Lower lobe of right lung (tissue), 2 donors: Measurements from ENCODE around the gene JUN. TPM values are rescaled to one million over a fixed set of nuclear protein-coding genes. Genes with fewer than 3 reads are reported as not detected.
A peak's percentile ranks its signal among the peaks of the same experiment; 100 is the strongest.

ENCODE experiments used
- ATAC-seq, 2 donors: fragments of 200-7000 bp; cut with Tn5 transposase; one replicate each; pipeline ENCODE4 v1.9.1; 2020 to 2022; ENCODE audit warnings: mild to moderate bottlenecking in 2 of 2, moderate library complexity in 2 of 2
- DNase-seq: peaks from one replicate; pipeline ENCODE4 v3.0.0-alpha.2; 2020
- H3K27ac ChIP-seq: fragments of 200-600 bp; one replicate; pipeline ENCODE4 v1.8.0; 2022
- H3K27me3 ChIP-seq: fragments of 200-600 bp; one replicate; pipeline ENCODE4 v1.8.0; 2022; ENCODE audit warnings: low read depth
- H3K36me3 ChIP-seq: fragments of 200-600 bp; one replicate; pipeline ENCODE4 v1.8.0; 2022; ENCODE audit warnings: mild to moderate bottlenecking
- H3K4me1 ChIP-seq: fragments of 200-600 bp; one replicate; pipeline ENCODE4 v1.8.0; 2022
- H3K4me3 ChIP-seq: fragments of 200-600 bp; one replicate; pipeline ENCODE4 v1.8.0; 2022; ENCODE audit warnings: mild to moderate bottlenecking
- H3K9me3 ChIP-seq: fragments of 200-600 bp; one replicate; pipeline ENCODE4 v1.8.0; 2022
- CTCF ChIP-seq: fragments of 200-600 bp; IDR thresholded peaks from one replicate; pipeline ENCODE4 v1.8.0; 2022; ENCODE audit warnings: antibody characterized with exemption, mild to moderate bottlenecking
- intact Hi-C: fragments of 100-400 bp; cut with DNase I; formaldehyde crosslinking; loops from one replicate; pipeline ENCODE4 v1.11.0; 2022
- total RNA-seq: library from RNA; stranded (reverse); fragmentation: NEBNext Ultra II Directional; extraction: Animal tissue kit (Norgen Biotek cat#: 25700); gene quantifications from one replicate; pipeline ENCODE4 v1.2.1, GENCODE V29; 2021
- donor health status: DM: no; HTN: yes; CAD: no; lungs with severe emphysema.

Gene JUN
- total RNA-seq, 1 donor from 2014 or later: 118 TPM

GRCh38 chr1:58768971-58769808 lies 14.7 kb downstream of the JUN start:
- Histone ChIP-seq H3K27ac (no peak overlapping the region), H3K4me3 (no peak overlapping the region), H3K36me3 (no peaks in the 10 kb centered on the region), H3K27me3 (no peaks in the 10 kb centered on the region), H3K4me1 (peaks cover 24% of the 10 kb centered on the region), H3K9me3 (no peaks in the 10 kb centered on the region)
- intact Hi-C loops: no loop called here
- DNase-seq: peak; percentile 82
- ATAC-seq: peak; percentile 35 to 57
- TF ChIP-seq CTCF: peak; percentile 90

GRCh38 chr1:58768191-58768731 lies 15.6 kb downstream of the JUN start:
- Histone ChIP-seq H3K27me3 (no peaks in the 10 kb centered on the region), H3K27ac (no peak overlapping the region), H3K9me3 (no peaks in the 10 kb centered on the region), H3K36me3 (no peaks in the 10 kb centered on the region), H3K4me1 (peaks cover 24% of the 10 kb centered on the region), H3K4me3 (no peak overlapping the region)
- no peak for DNase-seq
- ATAC-seq: no peak
- intact Hi-C loops: no loop called here
- no peak for TF ChIP-seq CTCF

- Histone ChIP-seq H3K9me3 (no peaks in the 10 kb centered on the region), H3K36me3 (no peaks in the 10 kb centered on the region), H3K4me3 (no peak overlapping the region), H3K27ac (no peak overlapping the region), H3K27me3 (no peaks in the 10 kb centered on the region), H3K4me1 (peaks cover 25% of the 10 kb centered on the region)
- intact Hi-C loops: no loop called here
- no peak for TF ChIP-seq CTCF
- ATAC-seq (no peak), DNase-seq (no peak)
Measured at GRCh38 chr1:58767143-58767542, 16.7 kb downstream of the JUN start.

GRCh38 chr1:58765441-58765840 lies 18.4 kb downstream of the JUN start:
- H3K9me3 ChIP-seq: no peaks in the 10 kb centered on the region
- intact Hi-C loops: no loop called here
- H3K4me1 ChIP-seq: peaks cover 25% of the 10 kb centered on the region
- no peak for DNase-seq
- no peak overlapping the region for H3K27ac ChIP-seq
- ATAC-seq: no peak
- no peak for TF ChIP-seq CTCF
- no peaks in the 10 kb centered on the region for H3K36me3 ChIP-seq
- H3K27me3 ChIP-seq: no peaks in the 10 kb centered on the region
- H3K4me3 ChIP-seq: no peak overlapping the region

- TF ChIP-seq CTCF: no peak
Measured at GRCh38 chr1:58765006-58765405, 18.8 kb downstream of the JUN start.

More at GRCh38 chr1:58765006-58765405, 18.8 kb downstream of the JUN start:
- DNase-seq (no peak), ATAC-seq (no peak)
- peaks cover 25% of the 10 kb centered on the region for H3K4me1 ChIP-seq
- no peak overlapping the region for H3K27ac ChIP-seq
- no peak overlapping the region for H3K4me3 ChIP-seq
- H3K27me3 ChIP-seq: no peaks in the 10 kb centered on the region
- H3K9me3 ChIP-seq: no peaks in the 10 kb centered on the region
- H3K36me3 ChIP-seq: no peaks in the 10 kb centered on the region
- intact Hi-C loops: no loop called here
